AG09319 (cell line): Measurements from ENCODE around the gene SBF1.

Experiments used
- DNase-seq: peaks from one replicate; pipeline ENCODE4 v3.0.0-alpha.2; 2010; ENCODE audit warnings: low read depth; ENCODE audit errors: extremely low read depth
- CTCF ChIP-seq: IDR thresholded peaks from 2 replicates; pipeline ENCODE4 v1.5.1; 2011; ENCODE audit warnings: low read depth, mild to moderate bottlenecking, inconsistent platforms, low read length, moderate library complexity

SBF1 gene

GRCh38 chr22:50487290-50488005 lies 12.6 kb upstream of the SBF1 start:
- no peak for TF ChIP-seq CTCF
- DNase-seq: no peak

GRCh38 chr22:50486561-50487289 lies 11.9 kb upstream of the SBF1 start, which contains the start of gene MIOX:
TSS of gene MIOX (plus strand) at chr22:50486859. CDS start at chr22:50486898, 39 bp downstream.
- no peak for TF ChIP-seq CTCF

GRCh38 chr22:50485221-50486131 lies 10.6 kb upstream of the SBF1 start:
- no peak for TF ChIP-seq CTCF
- DNase-seq: no peak

More at GRCh38 chr22:50486561-50487289, 11.9 kb upstream of the SBF1 start, which contains the start of gene MIOX:
- DNase-seq: no peak

- DNase-seq: no peak
- no peak for TF ChIP-seq CTCF
These were observed 9.4 kb upstream of the SBF1 start for GRCh38 chr22:50483977-50484853.

- DNase-seq: no peak
- TF ChIP-seq CTCF: no peak
These were observed 8.7 kb upstream of the SBF1 start for GRCh38 chr22:50483556-50483955.

GRCh38 chr22:50483106-50483505 lies 8.3 kb upstream of the SBF1 start:
- DNase-seq: no peak
- TF ChIP-seq CTCF: no peak
